HG03378 (cell line): ENCODE results near the gene RPS6KL1.

Experiments used
- ATAC-seq: cut with Tn5 transposase; IDR thresholded peaks from one replicate; pipeline ENCODE4 v1.9.1; 2021; ENCODE audit warnings: mild to moderate bottlenecking, moderate library complexity; ENCODE audit not compliant: unreplicated experiment

Gene RPS6KL1

GRCh38 chr14:74893614-74894091 lies 29.4 kb downstream of the RPS6KL1 start:
- ATAC-seq: peak; percentile 51

- ATAC-seq: no peak
Measured at GRCh38 chr14:74892745-74893144, 30.3 kb downstream of the RPS6KL1 start.

GRCh38 chr14:74891870-74892269 lies 31.2 kb downstream of the RPS6KL1 start:
- no peak for ATAC-seq

- no peak for ATAC-seq
Measured at GRCh38 chr14:74890262-74890661, 32.8 kb downstream of the RPS6KL1 start.

GRCh38 chr14:74888164-74889158 lies 34.6 kb downstream of the RPS6KL1 start:
- ATAC-seq: no peak

GRCh38 chr14:74886001-74886400 lies 37.1 kb downstream of the RPS6KL1 start:
- no peak for ATAC-seq

GRCh38 chr14:74882103-74882920 lies 40.7 kb downstream of the RPS6KL1 start:
- ATAC-seq: peak; percentile 37

- peak; percentile 80 for ATAC-seq
Measured at GRCh38 chr14:74881431-74882102, 41.5 kb downstream of the RPS6KL1 start, which contains the start of gene DLST. DLST (plus strand) TSS chr14:74881916; CDS start chr14:74881954, 38 bp downstream.

- no peak for ATAC-seq
Measured at GRCh38 chr14:74879427-74880182, 43.5 kb downstream of the RPS6KL1 start.

GRCh38 chr14:74875941-74876913 lies 46.8 kb downstream of the RPS6KL1 start, which contains the start of gene PROX2:
PROX2 (minus strand) TSS chr14:74876145; CDS start chr14:74863834, 12,311 bp downstream.
- ATAC-seq: no peak

- ATAC-seq: no peak
Measured at GRCh38 chr14:74875204-74875603, 47.9 kb downstream of the RPS6KL1 start.

- ATAC-seq: no peak
Measured at GRCh38 chr14:74871819-74872218, 51.2 kb downstream of the RPS6KL1 start.

GRCh38 chr14:74868739-74869138 lies 54.3 kb downstream of the RPS6KL1 start:
- no peak for ATAC-seq

- no peak for ATAC-seq
Measured at GRCh38 chr14:74867673-74868072, 55.4 kb downstream of the RPS6KL1 start.

GRCh38 chr14:74866708-74867389 lies 56.2 kb downstream of the RPS6KL1 start:
- no peak for ATAC-seq

- ATAC-seq: no peak
Measured at GRCh38 chr14:74865156-74865555, 57.9 kb downstream of the RPS6KL1 start.

- ATAC-seq: no peak
Measured at GRCh38 chr14:74864198-74864597, 58.9 kb downstream of the RPS6KL1 start.

GRCh38 chr14:74863274-74863673 lies 59.8 kb downstream of the RPS6KL1 start:
- ATAC-seq: no peak
